OCI-LY7 (cell line): Measurements from ENCODE around the gene P2RX5.

Experiments used
- CTCF ChIP-seq: fragments of 200-600 bp; sonication (generic); conservative IDR thresholded peaks from 2 replicates; pipeline ENCODE4 v1.5.1; 2014; ENCODE audit warnings: mild to moderate bottlenecking, antibody characterized with exemption, low read length, moderate library complexity, mixed read lengths
- EZH2phosphoT487 ChIP-seq: fragments of 200-600 bp; sonication (generic); IDR thresholded peaks from 2 replicates; pipeline ENCODE4 v1.6.1; 2018; ENCODE audit warnings: low read depth, borderline replicate concordance, mild to moderate bottlenecking, mixed run types, antibody characterized with exemption, low read length, moderate library complexity, mixed read lengths

GRCh38 chr17:3632287-3632686 lies 63.7 kb downstream of the P2RX5 start:
- TF ChIP-seq CTCF (no peak), EZH2phosphoT487 (no peak)
